ENCODE measurements around the gene ZNF791. TPM values are rescaled to one million over a fixed set of nuclear protein-coding genes. Genes with fewer than 3 reads are reported as not detected.

The ZNF791 gene
- total and polyA plus RNA-seq, 2 experiments from 2014 or later: 12.2 to 15.3 TPM

DNA sequence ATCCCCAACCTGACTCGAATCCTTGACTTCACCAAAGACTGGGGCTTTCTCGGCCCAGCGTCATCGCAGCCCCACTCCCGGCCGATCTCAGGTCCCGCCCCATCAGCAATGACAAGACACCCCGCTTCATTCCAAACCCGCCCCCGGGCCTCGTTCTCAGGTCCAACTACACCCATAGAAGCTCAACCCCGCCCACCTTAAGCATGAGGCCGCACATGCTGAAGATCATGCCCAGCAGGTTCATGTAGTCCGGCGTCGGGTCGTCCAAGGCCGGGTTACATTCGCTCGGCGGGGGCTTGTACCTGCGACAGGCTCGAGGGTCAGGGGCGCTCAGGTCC is 58.2 kb downstream of the ZNF791 start (continued):
- TF ChIP-seq EZH2phosphoT487 (IDR thresholded peaks at IDR 0.05; ENCODE audit: unreplicated experiment) (no peak), ZNF114 (CRISPR knock-in tag; IDR thresholded peaks at IDR 0.05) (no peak), JUNB (IDR thresholded peaks at IDR 0.05; ENCODE audit: unreplicated experiment) (no peak)

DNA sequence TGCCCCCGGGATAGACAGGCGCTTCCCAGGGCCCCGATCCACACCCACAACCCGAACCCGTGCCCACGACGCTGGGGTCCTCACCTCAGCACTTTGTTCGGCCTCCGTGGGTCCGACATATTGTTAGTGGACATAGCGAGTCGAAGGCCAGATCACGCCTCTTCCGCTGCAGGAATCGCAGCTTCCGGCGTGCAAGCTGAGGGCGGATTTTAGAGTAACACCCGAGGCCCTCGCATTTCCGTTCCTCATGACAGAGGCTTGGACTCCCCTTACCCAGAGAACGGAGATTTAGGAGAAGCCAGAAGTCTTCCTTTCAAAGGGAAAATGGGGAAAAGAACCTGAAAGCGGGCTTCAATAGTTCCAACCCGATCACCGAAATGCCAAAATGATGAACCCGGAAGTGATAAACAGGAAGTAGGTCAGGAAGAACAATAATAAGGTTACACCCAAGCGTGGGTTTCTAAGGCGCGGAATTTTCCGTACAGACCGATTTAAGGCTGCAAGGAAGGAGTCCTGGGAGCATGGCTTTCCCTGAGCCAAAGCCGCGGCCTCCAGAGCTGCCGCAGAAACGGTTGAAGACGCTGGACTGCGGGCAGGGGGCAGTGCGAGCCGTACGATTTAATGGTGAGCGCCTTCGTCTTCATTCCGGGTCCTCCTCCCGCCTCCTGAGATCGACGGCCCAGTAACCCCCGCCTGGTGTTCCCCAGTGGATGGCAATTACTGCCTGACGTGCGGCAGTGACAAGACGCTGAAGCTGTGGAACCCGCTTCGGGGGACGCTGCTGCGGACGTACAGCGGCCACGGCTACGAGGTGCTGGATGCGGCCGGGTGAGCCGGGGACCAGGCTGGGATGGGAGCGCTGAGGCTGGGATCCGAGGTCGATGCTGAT is 58.8 kb downstream of the ZNF791 start:
- H3K79me2 ChIP-seq (replicated peaks; ENCODE audit: insufficient read depth): peaks cover 29% of the 10 kb centered on the region
- no peaks in the 10 kb centered on the region for H3K9me2 ChIP-seq (ENCODE audit: insufficient read depth)
- H3K4me1 Mint-ChIP-seq: peaks cover 25% of the 10 kb centered on the region

More for the DNA sequence above, 58.8 kb downstream of the ZNF791 start:
- Histone ChIP-seq H3K4me1 (ENCODE audit: insufficient read depth) (peaks cover 17% of the 10 kb centered on the region), H2AFZ (peak overlapping the region; percentile 96), H3K36me3 (ENCODE audit: insufficient read depth) (peaks cover 10% of the 10 kb centered on the region; the same call in 1 of the 2 replicates), H3K27ac (ENCODE audit: low read depth) (peak overlapping the region; percentile 99), H3K4me3 (peak overlapping the region; percentile 98), H4K20me1 (replicated peaks; ENCODE audit: insufficient read depth) (0 out of 2 replicates have a peak, but pooled peaks cover 3% of the 10 kb centered on the region), H3K4me2 (peak overlapping the region; percentile 96), H3K27me3 (ENCODE audit: insufficient read depth) (no peaks in the 10 kb centered on the region), H3F3A (replicated peaks; ENCODE audit: low read depth) (peaks cover 31% of the 10 kb centered on the region)
- ATAC-seq (peak; percentile 11), DNase-seq (ENCODE audit: low spot score) (peak; percentile 85)
- H3K4me3 Mint-ChIP-seq: peak overlapping the region; percentile 97
- peak overlapping the region; percentile 99 for H3K27ac Mint-ChIP-seq
- no peaks in the 10 kb centered on the region; the same call in 2 of the 3 replicates for H3K9me3 Mint-ChIP-seq
- TF ChIP-seq, protein P1, sequence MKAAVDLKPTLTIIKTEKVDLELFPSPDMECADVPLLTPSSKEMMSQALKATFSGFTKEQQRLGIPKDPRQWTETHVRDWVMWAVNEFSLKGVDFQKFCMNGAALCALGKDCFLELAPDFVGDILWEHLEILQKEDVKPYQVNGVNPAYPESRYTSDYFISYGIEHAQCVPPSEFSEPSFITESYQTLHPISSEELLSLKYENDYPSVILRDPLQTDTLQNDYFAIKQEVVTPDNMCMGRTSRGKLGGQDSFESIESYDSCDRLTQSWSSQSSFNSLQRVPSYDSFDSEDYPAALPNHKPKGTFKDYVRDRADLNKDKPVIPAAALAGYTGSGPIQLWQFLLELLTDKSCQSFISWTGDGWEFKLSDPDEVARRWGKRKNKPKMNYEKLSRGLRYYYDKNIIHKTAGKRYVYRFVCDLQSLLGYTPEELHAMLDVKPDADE (IDR thresholded peaks at IDR 0.05): peak; percentile 56
- TF ChIP-seq ZNF114 (CRISPR knock-in tag; IDR thresholded peaks at IDR 0.05): no peak
- no peak for TF ChIP-seq ZNF331 (CRISPR knock-in tag; IDR thresholded peaks at IDR 0.05; ENCODE audit: low read depth)
- TF ChIP-seq CREB1 (CRISPR knock-in tag; IDR thresholded peaks at IDR 0.05; ENCODE audit: low read depth): peak; percentile 75
- no peak for TF ChIP-seq EZH2 (IDR thresholded peaks at IDR 0.05; ENCODE audit: low read depth, unreplicated experiment)
- TF ChIP-seq, protein P2, sequence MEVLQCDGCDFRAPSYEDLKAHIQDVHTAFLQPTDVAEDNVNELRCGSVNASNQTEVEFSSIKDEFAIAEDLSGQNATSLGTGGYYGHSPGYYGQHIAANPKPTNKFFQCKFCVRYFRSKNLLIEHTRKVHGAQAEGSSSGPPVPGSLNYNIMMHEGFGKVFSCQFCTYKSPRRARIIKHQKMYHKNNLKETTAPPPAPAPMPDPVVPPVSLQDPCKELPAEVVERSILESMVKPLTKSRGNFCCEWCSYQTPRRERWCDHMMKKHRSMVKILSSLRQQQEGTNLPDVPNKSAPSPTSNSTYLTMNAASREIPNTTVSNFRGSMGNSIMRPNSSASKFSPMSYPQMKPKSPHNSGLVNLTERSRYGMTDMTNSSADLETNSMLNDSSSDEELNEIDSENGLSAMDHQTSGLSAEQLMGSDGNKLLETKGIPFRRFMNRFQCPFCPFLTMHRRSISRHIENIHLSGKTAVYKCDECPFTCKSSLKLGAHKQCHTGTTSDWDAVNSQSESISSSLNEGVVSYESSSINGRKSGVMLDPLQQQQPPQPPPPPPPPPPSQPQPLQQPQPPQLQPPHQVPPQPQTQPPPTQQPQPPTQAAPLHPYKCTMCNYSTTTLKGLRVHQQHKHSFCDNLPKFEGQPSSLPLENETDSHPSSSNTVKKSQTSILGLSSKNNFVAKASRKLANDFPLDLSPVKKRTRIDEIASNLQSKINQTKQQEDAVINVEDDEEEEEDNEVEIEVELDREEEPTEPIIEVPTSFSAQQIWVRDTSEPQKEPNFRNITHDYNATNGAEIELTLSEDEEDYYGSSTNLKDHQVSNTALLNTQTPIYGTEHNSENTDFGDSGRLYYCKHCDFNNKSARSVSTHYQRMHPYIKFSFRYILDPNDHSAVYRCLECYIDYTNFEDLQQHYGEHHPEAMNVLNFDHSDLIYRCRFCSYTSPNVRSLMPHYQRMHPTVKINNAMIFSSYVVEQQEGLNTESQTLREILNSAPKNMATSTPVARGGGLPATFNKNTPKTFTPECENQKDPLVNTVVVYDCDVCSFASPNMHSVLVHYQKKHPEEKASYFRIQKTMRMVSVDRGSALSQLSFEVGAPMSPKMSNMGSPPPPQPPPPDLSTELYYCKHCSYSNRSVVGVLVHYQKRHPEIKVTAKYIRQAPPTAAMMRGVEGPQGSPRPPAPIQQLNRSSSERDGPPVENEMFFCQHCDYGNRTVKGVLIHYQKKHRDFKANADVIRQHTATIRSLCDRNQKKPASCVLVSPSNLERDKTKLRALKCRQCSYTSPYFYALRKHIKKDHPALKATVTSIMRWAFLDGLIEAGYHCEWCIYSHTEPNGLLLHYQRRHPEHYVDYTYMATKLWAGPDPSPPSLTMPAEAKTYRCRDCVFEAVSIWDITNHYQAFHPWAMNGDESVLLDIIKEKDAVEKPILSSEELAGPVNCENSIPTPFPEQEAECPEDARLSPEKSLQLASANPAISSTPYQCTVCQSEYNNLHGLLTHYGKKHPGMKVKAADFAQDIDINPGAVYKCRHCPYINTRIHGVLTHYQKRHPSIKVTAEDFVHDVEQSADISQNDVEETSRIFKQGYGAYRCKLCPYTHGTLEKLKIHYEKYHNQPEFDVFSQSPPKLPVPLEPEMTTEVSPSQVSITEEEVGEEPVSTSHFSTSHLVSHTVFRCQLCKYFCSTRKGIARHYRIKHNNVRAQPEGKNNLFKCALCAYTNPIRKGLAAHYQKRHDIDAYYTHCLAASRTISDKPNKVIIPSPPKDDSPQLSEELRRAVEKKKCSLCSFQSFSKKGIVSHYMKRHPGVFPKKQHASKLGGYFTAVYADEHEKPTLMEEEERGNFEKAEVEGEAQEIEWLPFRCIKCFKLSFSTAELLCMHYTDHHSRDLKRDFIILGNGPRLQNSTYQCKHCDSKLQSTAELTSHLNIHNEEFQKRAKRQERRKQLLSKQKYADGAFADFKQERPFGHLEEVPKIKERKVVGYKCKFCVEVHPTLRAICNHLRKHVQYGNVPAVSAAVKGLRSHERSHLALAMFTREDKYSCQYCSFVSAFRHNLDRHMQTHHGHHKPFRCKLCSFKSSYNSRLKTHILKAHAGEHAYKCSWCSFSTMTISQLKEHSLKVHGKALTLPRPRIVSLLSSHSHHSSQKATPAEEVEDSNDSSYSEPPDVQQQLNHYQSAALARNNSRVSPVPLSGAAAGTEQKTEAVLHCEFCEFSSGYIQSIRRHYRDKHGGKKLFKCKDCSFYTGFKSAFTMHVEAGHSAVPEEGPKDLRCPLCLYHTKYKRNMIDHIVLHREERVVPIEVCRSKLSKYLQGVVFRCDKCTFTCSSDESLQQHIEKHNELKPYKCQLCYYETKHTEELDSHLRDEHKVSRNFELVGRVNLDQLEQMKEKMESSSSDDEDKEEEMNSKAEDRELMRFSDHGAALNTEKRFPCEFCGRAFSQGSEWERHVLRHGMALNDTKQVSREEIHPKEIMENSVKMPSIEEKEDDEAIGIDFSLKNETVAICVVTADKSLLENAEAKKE (CRISPR knock-in tag; IDR thresholded peaks at IDR 0.05): no peak
- TF ChIP-seq EZH2phosphoT487 (IDR thresholded peaks at IDR 0.05; ENCODE audit: unreplicated experiment): no peak
- TF ChIP-seq POLR2AphosphoS5 (IDR thresholded peaks at IDR 0.05; ENCODE audit: low read depth): peak; percentile 84
- H3K27me3 Mint-ChIP-seq (ENCODE audit: insufficient read depth, low read depth, poor library complexity): peaks cover 36% of the 10 kb centered on the region
- peaks cover 28% of the 10 kb centered on the region for H3K36me3 Mint-ChIP-seq (ENCODE audit: low read depth)

Measured in GM23338 (cell line).